HG02981 (cell line): ENCODE results near the gene PTPN4.
A peak's percentile ranks its signal among the peaks of the same experiment; 100 is the strongest.

ENCODE experiments used
- ATAC-seq: cut with Tn5 transposase; IDR thresholded peaks from one replicate; pipeline ENCODE4 v1.9.1; 2021; ENCODE audit warnings: mild to moderate bottlenecking, moderate library complexity; ENCODE audit not compliant: unreplicated experiment

PTPN4 gene, protein sequence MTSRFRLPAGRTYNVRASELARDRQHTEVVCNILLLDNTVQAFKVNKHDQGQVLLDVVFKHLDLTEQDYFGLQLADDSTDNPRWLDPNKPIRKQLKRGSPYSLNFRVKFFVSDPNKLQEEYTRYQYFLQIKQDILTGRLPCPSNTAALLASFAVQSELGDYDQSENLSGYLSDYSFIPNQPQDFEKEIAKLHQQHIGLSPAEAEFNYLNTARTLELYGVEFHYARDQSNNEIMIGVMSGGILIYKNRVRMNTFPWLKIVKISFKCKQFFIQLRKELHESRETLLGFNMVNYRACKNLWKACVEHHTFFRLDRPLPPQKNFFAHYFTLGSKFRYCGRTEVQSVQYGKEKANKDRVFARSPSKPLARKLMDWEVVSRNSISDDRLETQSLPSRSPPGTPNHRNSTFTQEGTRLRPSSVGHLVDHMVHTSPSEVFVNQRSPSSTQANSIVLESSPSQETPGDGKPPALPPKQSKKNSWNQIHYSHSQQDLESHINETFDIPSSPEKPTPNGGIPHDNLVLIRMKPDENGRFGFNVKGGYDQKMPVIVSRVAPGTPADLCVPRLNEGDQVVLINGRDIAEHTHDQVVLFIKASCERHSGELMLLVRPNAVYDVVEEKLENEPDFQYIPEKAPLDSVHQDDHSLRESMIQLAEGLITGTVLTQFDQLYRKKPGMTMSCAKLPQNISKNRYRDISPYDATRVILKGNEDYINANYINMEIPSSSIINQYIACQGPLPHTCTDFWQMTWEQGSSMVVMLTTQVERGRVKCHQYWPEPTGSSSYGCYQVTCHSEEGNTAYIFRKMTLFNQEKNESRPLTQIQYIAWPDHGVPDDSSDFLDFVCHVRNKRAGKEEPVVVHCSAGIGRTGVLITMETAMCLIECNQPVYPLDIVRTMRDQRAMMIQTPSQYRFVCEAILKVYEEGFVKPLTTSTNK

DNA sequence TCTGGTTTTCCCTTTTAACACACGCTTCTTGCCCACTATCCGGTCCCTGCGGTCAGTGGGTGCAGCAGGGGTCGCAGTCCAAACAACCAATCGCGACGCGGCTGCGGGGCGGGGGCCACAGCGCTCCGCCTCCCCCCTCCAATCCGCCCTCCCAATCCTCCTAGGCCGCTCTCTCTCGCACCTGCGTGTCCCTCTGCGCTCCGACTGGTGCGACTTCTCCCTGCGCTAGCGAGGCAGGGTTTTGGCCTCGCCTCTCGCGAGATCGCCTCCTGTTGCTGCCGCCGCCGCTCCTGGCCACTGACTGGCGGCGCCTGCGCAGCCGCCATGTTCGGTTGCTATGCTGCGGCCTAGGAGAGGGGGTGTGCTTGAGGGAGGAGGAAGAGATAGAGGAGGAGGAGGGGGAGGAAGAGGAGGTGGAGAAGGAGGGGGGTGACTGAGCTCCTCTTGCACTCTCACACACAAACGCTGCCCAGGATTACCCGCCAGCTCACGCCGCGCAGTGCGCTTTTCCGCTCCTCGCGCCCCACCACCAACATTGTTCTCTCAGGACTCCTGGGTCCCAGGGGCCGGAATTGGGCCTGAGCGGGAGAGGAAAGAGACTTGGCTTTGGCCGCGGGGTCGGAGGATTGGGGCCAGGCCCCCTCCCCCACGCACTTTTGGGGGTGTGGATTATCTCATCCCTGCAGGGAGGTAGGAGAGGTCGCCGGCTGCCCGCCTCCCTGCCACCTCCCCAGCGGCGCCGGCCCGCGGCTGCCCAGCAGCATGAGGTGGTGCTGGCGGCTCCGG, at the start of gene PTPN4:
PTPN4 (plus strand) TSS at position 472 of the 786 bp plus-strand sequence. CDS start 49,932 bp downstream, outside the sequence.
- ATAC-seq = peak; percentile 96

DNA sequence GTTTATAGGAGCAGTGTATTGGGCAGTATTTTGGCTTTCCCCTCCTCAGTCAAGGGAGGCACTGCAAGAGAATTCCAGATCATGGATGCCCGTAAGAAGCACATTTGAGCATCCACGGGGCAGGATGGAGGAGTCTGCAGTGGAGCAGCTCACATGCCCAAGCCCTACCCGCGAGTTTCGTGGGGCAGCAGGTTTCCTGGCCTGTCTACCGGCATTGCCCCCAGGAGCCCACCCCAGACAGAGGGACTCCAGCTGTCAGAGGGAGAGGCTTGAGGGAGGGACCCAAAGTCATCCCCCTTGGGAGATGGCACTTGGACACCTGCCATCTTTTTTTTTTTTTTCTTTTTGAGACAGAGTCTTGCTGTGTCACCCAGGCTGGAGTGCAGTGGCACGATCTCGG, 49.4 kb upstream of the PTPN4 start:
- no peak for ATAC-seq

DNA sequence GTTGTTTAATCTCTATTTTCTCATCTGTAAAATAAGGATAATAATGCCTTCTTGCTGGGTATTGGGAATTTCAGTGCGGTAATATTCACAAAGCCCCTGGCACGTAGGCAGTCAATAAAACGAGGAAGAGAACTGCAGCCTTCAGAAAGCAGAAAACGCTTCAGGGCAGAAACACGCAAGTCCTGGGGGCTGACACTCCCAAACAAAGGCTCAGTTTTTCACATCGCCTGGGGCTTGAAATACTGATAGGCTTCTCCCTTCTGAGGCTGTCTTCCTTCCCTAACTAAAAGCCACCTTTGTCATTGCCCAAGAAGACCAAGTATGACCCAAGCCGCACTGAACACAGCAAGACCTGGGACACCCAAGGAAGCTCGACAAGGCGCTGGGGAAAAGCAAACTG, 48.4 kb upstream of the PTPN4 start:
- no peak for ATAC-seq

GRCh38 chr2:119712571-119712970, 47.2 kb upstream of the PTPN4 start:
- ATAC-seq = no peak

DNA sequence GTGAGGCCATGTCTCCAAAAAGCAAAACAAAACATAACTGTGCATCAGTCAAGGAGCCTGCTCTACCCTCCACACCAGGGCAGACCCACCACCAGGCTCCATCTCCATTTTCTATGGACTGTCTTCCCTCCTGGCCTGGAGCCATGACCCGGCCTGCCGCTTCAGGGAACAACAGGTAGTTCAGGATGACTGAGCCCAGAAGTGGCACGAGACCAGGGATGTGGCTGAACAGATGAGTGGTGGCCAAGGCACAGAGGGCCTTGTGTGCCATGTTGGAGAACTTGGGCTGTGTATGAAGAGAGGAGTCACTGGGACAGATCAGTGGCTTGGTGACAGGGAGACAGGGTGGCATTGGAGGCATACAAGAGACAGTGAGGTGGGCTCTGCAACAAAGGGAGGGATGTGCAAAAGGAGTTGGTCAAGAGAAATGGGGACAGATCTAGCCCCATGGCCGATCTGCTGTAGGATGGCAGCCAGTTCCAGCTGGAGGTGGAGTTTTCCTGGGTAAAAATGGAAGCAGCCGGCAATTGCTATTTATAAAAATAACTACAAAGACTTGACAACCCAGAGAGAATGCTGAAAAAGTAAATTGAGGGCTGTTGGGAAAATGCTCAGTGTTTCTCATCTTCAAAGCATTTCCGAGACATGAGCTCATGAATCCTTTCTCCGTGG, 45.8 kb upstream of the PTPN4 start:
- ATAC-seq = no peak

- no peak for ATAC-seq
These were observed 44.1 kb upstream of the PTPN4 start for GRCh38 chr2:119715409-119716283.

- ATAC-seq = no peak
These were observed 43.4 kb upstream of the PTPN4 start for GRCh38 chr2:119716284-119716672.

GRCh38 chr2:119718501-119719260, 41.0 kb upstream of the PTPN4 start:
- no peak for ATAC-seq

DNA sequence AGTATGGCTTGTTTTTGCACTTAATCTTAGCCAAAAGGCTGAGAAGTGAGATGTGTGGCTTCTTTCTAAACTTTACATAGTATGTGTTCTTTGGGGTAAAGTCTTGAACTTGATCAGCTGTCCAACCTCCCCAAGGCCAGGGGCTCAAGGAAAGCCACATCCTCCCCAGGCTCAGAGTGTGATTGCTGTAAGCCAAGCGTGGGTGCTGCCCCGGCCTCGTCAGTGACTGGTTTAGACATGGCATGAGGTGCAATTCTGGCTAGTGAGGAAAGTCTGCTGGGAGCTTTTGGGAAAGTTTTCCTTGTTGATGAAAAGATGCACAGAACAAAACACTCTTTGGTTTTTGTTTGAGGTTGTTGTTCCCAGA, 40.5 kb upstream of the PTPN4 start:
- ATAC-seq = no peak

- ATAC-seq = no peak
These were observed 38.7 kb upstream of the PTPN4 start for GRCh38 chr2:119721043-119721442.

DNA sequence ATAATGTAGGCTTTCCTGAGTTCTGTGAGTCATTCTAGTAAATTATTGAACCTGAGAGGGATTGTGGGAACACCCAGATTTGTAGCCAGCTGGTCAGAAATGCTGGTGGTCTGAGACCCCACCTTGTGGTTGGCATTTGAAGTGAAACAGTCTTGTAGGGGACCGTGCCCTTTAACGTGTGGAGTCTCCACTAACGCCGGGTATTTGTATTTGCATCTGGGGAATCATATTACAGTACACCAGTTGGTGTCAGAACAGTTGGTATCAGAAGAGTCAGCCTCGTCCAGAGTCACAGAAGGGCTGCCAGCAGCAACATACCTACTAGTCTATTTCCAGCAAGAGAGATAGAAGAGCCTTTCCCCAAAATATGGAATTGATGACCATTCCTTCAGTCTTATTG, 38.3 kb upstream of the PTPN4 start:
- ATAC-seq = no peak

DNA sequence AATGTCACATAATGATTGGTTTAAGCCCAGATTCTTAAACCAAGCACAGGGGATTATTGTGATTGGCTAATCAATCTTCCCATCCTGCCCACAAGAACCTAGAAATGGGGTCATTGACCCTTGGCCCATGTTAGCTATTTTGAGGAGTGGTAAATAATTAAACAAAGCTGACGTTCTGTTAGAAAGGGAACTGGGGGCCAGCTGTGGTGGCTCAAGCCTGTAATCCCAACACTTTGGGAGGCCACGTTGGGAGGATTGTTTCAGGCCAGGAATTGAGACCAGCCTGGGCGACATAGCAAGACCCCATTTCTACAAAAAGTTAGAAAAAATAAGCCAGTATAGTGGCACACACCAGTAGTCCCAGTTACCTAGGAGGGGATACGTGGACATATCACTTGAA, 37.8 kb upstream of the PTPN4 start:
- ATAC-seq = no peak

DNA sequence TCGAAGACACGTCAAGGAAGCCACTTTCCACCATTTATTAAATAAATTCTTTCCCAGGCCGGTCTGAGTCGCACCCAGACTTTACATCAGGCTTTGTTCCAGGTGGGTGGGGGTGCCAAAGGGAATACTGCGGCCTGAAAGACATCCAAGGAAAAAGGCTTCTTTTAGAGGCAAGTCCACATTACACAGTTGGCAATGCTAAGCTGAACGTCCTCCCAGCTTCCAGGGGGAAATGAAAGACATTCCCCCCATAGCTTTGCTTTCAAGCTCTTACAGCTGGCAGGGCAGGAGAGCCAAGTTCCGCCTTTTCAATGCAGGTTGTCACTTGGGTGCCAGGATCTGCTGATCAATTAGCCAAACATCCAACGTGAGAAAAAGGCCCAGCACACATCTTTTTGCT, 36.5 kb upstream of the PTPN4 start:
- no peak for ATAC-seq

DNA sequence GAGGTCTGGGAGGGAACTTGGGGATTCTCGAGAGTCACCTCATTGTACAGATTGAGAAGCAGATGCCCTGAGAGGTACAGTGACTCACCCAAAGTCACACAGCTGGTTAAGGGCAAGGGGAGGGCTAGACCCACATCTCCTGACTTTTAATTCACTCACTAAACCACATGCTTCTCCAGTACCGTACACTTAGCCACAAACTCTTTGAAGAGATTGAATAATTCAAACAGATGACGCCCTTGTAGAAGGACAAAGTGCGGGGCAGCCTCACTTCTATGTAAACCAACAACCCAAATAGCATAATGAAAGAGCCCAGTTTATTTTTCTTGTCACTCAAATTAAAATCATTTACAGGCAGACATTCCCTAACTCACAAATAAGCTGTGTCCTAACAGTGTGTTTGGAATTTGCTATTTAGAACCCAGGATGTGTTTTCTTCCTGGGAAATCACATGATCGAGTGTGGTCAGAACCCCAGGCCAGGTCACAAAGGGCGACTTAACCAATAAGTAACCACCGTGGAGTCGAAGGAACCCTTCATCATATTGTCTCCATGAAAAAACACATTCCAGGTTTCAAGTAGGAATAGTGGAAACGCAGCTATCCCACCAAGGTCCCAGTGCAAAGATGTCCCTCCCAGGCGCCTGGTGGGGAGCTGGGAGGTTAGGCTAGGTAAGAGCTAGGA, 35.8 kb upstream of the PTPN4 start:
- no peak for ATAC-seq

DNA sequence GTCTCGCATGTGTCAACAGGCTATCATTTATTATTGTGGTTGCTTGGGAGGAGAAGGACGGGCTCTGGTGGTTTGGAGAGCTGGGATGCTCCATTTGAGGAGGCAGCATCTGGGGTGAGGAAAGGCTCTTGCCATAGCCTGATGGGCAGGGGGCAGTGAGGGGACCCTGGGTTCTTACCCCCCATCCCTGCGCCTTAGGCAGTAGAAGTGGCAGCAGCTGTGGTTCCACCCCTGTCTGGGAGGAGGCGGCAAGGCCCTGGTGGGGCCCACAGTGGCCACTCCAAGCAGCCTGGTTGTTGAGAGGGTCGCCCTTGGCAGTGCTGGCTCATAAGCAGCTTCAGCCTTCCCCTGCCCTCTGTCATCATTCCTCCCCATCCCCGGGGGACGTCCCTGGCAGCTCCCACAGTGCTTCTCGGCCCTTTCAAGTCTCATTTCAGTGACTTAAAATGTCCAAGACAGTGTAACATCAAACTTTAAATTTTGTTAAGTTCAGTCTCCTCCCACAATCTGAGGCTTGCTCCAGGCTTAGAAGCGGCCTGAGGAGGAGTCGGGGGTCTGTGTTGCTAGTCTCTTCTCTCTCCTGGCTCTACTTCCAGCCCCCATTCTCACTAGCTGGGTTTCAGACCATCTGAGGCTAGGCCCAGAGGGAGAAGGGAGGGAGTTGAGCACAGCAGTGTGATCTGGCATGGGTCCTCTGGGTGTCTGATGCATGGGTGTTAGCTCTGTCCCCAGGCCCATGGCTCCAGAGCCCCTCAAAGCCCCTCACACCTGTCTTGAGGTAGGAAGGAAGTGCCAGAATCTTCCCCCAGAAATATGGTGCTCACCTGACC, 34.9 kb upstream of the PTPN4 start:
- ATAC-seq = no peak

GRCh38 chr2:119727493-119727892, 32.2 kb upstream of the PTPN4 start:
- ATAC-seq = no peak

- ATAC-seq = no peak
These were observed 31.3 kb upstream of the PTPN4 start for GRCh38 chr2:119728421-119728820.
